Mesenchymal stem cell (in vitro differentiated cells and primary cell): ENCODE results near the gene CADM1.
A peak's percentile ranks its signal among the peaks of the same experiment; 100 is the strongest.

Source experiments
- DNase-seq: peaks from one replicate; pipeline ENCODE4 v3.0.0-alpha.2; 2013
- H2AFZ ChIP-seq: one replicate; pipeline ENCODE4 v1.6.1; 2013; ENCODE audit warnings: low read depth, mild to moderate bottlenecking, control low read depth, inconsistent platforms, low read length, moderate library complexity
- H2AK5ac ChIP-seq: 2 replicates; pipeline ENCODE4 v1.6.1; 2013; ENCODE audit warnings: low read length, moderate library complexity, mild to moderate bottlenecking, inconsistent platforms; ENCODE audit not compliant: severe bottlenecking
- H2BK120ac ChIP-seq: one replicate; pipeline ENCODE4 v1.6.1; 2013; ENCODE audit warnings: low read depth, mild to moderate bottlenecking, inconsistent platforms, low read length, moderate library complexity
- H2BK12ac ChIP-seq, 2 experiments: one replicate each; pipeline ENCODE4 v1.6.1; 2013; ENCODE audit warnings: inconsistent platforms in 2 of 2, low read length in 2 of 2, mild to moderate bottlenecking in 2 of 2, moderate library complexity in 2 of 2, control low read depth in 1 of 2
- H2BK15ac ChIP-seq: one replicate; pipeline ENCODE4 v1.6.1; 2013; ENCODE audit warnings: mild to moderate bottlenecking, low read depth, inconsistent platforms; ENCODE audit not compliant: poor library complexity, severe bottlenecking
- H2BK5ac ChIP-seq: 2 replicates; pipeline ENCODE4 v1.6.1; 2013; ENCODE audit warnings: low read depth, mild to moderate bottlenecking, low read length, control low read depth, inconsistent platforms; ENCODE audit not compliant: poor library complexity, severe bottlenecking
- H3K14ac ChIP-seq, 2 experiments: one replicate each; pipeline ENCODE4 v1.6.1; 2013; ENCODE audit warnings: inconsistent platforms in 2 of 2, low read length in 2 of 2, control low read depth in 1 of 2, mild to moderate bottlenecking in 1 of 2, moderate library complexity in 1 of 2
- H3K18ac ChIP-seq, 2 experiments: one replicate each; pipeline ENCODE4 v1.6.1; 2013; ENCODE audit warnings: inconsistent platforms in 2 of 2, low read length in 2 of 2, control low read depth in 1 of 2, low read depth in 1 of 2, mild to moderate bottlenecking in 1 of 2
- H3K23ac ChIP-seq, 2 experiments: one replicate each; pipeline ENCODE4 v1.6.1; 2013; ENCODE audit warnings: inconsistent platforms in 2 of 2, low read length in 2 of 2, mild to moderate bottlenecking in 2 of 2, moderate library complexity in 2 of 2, control low read depth in 1 of 2
- H3K27ac ChIP-seq: 2 replicates; pipeline ENCODE4 v1.5.1; 2013; ENCODE audit warnings: mild to moderate bottlenecking, moderate library complexity, low read length, control low read depth, inconsistent platforms; ENCODE audit not compliant: poor library complexity, severe bottlenecking
- H3K27me3 ChIP-seq, 2 experiments: 2 replicates each; pipeline versions ENCODE4 v1.6.1 to v1.7.0; 2013; ENCODE audit warnings: low read length in 2 of 2, mild to moderate bottlenecking in 2 of 2, moderate library complexity in 2 of 2, control low read depth in 1 of 2, inconsistent platforms in 1 of 2; ENCODE audit not compliant: control insufficient read depth in 1 of 2, insufficient read depth in 1 of 2
- H3K36me3 ChIP-seq, 2 experiments: 2 replicates each; pipeline versions ENCODE4 v1.6.1 to v1.7.0; 2013; ENCODE audit warnings: low read length in 2 of 2, control low read depth in 1 of 2, inconsistent platforms in 1 of 2, low read depth in 1 of 2, mild to moderate bottlenecking in 1 of 2; ENCODE audit not compliant: insufficient read depth in 2 of 2, control insufficient read depth in 1 of 2
- H3K4ac ChIP-seq, 2 experiments: one replicate each; pipeline ENCODE4 v1.6.1; 2013; ENCODE audit warnings: inconsistent platforms in 2 of 2, low read length in 2 of 2, mild to moderate bottlenecking in 2 of 2, moderate library complexity in 2 of 2, control low read depth in 1 of 2, low read depth in 1 of 2
- H3K4me1 ChIP-seq: 2 replicates; pipeline ENCODE4 v1.6.1; 2013; ENCODE audit warnings: low read depth, low read length, control low read depth; ENCODE audit not compliant: control insufficient read depth, insufficient read depth
- H3K4me2 ChIP-seq: 2 replicates; pipeline ENCODE4 v1.6.1; 2013; ENCODE audit warnings: low read length, mild to moderate bottlenecking, inconsistent platforms; ENCODE audit not compliant: poor library complexity, severe bottlenecking
- H3K4me3 ChIP-seq, 2 experiments: 2 replicates each; pipeline versions ENCODE4 v1.5.1 to v1.7.0; 2013; ENCODE audit warnings: low read length in 2 of 2, mild to moderate bottlenecking in 2 of 2, control low read depth in 1 of 2, low read depth in 1 of 2; ENCODE audit not compliant: insufficient read depth in 1 of 2
- H3K79me1 ChIP-seq: replicated peaks from 2 replicates; pipeline ENCODE4 v1.6.1; 2013; ENCODE audit warnings: mild to moderate bottlenecking, control low read depth, low read length, inconsistent platforms; ENCODE audit not compliant: poor library complexity, severe bottlenecking
- H3K9ac ChIP-seq: 2 replicates; pipeline ENCODE4 v1.7.0; 2013; ENCODE audit warnings: mild to moderate bottlenecking, low read length, moderate library complexity
- H3K9me3 ChIP-seq: 2 replicates; pipeline ENCODE4 v1.7.0; 2013; ENCODE audit warnings: mild to moderate bottlenecking, low read length; ENCODE audit not compliant: control insufficient read depth
- H4K8ac ChIP-seq: one replicate; pipeline ENCODE4 v1.6.1; 2013; ENCODE audit warnings: inconsistent platforms, mild to moderate bottlenecking, low read length, moderate library complexity
- H4K91ac ChIP-seq: one replicate; pipeline ENCODE4 v1.6.1; 2013; ENCODE audit warnings: mild to moderate bottlenecking, low read length, inconsistent platforms
- WGBS: methylation state at CpG from one replicate; pipeline ENCODE4 v1.1.7; 2013; ENCODE audit warnings: mixed read lengths; 5-methylcytosine and 5-hydroxymethylcytosine counted together

CADM1 gene

DNA sequence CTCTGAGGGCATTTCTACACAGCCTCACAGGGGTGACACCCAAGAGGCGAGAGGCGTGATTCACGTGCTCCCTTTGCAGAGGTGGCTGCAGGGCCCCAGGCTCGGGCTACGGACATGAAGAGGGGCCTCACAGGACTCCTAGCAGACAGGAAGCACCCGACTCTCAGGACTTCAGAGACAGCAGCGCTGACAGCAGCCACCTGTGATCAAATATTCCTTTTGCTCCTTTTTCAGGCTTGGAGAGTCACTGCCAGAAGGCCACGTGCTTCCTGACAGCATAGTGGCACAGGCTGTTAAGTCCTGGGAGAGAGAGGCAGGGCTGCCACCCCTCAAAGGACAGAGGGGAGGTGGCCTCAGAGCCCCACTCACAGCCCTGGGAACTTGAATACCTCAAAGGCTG, 348.9 kb downstream of the CADM1 start:
- Histone ChIP-seq H3K18ac (no peak overlapping the region), H2BK5ac (no peak overlapping the region), H4K91ac (no peak overlapping the region)

DNA sequence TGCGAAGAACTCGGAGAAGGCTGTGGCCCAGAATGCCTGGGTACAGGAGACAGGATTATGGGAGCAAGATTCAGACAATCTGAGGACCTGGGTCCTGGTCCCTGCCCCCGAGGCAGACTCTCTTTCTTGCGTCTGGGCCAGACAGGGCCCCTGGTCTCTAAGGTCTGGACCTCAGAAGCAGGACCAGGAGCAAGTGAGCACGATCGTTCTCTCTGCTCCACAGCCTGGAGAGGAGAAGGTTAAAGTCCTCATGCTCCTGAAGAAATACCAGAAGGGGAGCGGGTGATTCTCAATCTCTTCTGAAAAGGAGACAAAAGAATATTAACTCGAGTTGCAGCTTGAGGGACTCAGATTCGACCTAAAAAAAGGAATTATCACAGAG, 349.9 kb downstream of the CADM1 start:
- Histone ChIP-seq H3K27me3 (no peaks in the 10 kb centered on the region), H3K9ac (no peak overlapping the region), H3K4me1 (peaks cover 4% of the 10 kb centered on the region), H2AK5ac (no peak overlapping the region), H3K4ac (no peak overlapping the region), H2BK12ac (no peak overlapping the region), H3K14ac (no peak overlapping the region), H2BK5ac (no peak overlapping the region), H4K91ac (no peak overlapping the region), H2BK15ac (no peak overlapping the region), H3K23ac (no peak overlapping the region), H3K4me3 (no peak overlapping the region), H3K9me3 (no peaks in the 10 kb centered on the region), H3K79me1 (no peaks in the 10 kb centered on the region), H3K18ac (no peak overlapping the region), H2AFZ (no peak overlapping the region), H3K4me2 (no peak overlapping the region), H3K27ac (no peak overlapping the region), H2BK120ac (no peak overlapping the region), H3K36me3 (no peaks in the 10 kb centered on the region), H4K8ac (no peak overlapping the region)
- WGBS: 91% methylated on average over 9 of the region's 9 CpGs
- DNase-seq: no peak

More for the DNA sequence above, 348.9 kb downstream of the CADM1 start:
- H2AK5ac ChIP-seq: no peak overlapping the region
- no peak overlapping the region for H3K23ac ChIP-seq
- H3K4me3 ChIP-seq: no peak overlapping the region
- no peak overlapping the region for H2AFZ ChIP-seq
- H2BK12ac ChIP-seq: no peak overlapping the region
- DNase-seq: no peak
- no peak overlapping the region for H3K4ac ChIP-seq
- no peaks in the 10 kb centered on the region for H3K79me1 ChIP-seq
- H3K36me3 ChIP-seq: no peaks in the 10 kb centered on the region
- H3K27me3 ChIP-seq: no peaks in the 10 kb centered on the region
- no peak overlapping the region for H3K27ac ChIP-seq
- H2BK15ac ChIP-seq: no peak overlapping the region
- 59% methylated on average over 8 of the region's 8 CpGs for WGBS
- no peak overlapping the region for H3K14ac ChIP-seq
- no peak overlapping the region for H2BK120ac ChIP-seq
- peaks cover 4% of the 10 kb centered on the region for H3K4me1 ChIP-seq
- H3K9me3 ChIP-seq: no peaks in the 10 kb centered on the region
- no peak overlapping the region for H4K8ac ChIP-seq
- no peak overlapping the region for H3K4me2 ChIP-seq
- no peak overlapping the region for H3K9ac ChIP-seq

DNA sequence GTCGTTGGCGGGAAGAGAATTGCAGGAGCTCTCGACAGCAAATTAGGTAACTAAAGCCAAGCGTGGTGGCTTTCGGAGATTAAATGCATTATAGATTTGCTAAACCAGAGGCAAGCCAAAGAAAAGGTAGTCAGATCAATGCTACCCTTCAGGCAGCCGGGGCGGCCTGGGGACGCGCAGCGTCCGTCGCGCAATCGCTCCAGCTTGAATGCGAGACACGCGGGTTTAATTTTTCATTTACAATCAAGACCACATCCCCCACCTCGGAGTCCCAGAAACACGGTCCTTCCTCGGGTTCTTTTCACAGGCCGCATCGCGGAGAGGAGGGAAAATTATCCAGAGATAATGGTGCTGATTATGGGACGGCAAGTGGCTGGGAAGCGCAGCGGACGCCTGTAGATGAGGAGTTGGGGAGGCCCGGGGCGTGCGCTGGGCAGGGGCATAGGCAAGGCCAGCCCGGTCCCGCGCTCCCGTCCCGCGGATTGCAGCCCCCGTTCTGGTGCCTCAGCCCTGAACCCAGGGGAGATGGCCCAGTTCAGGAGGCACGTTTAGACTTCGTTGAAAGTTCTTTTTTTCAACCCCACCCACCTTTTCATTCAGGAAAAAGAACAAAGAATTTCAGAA, 350.4 kb downstream of the CADM1 start:
- Histone ChIP-seq H3K4me1 (peaks cover 4% of the 10 kb centered on the region), H3K18ac (no peak overlapping the region), H2BK120ac (no peak overlapping the region), H2AFZ (no peak overlapping the region), H2AK5ac (no peak overlapping the region), H2BK15ac (no peak overlapping the region), H3K14ac (no peak overlapping the region), H3K36me3 (no peaks in the 10 kb centered on the region), H3K4me2 (no peak overlapping the region), H3K4ac (no peak overlapping the region), H3K27me3 (no peaks in the 10 kb centered on the region), H4K91ac (no peak overlapping the region), H3K79me1 (no peaks in the 10 kb centered on the region), H4K8ac (no peak overlapping the region), H3K9me3 (no peaks in the 10 kb centered on the region), H3K4me3 (no peak overlapping the region), H3K9ac (no peak overlapping the region), H2BK12ac (no peak overlapping the region), H3K27ac (no peak overlapping the region), H3K23ac (no peak overlapping the region), H2BK5ac (no peak overlapping the region)
- DNase-seq: no peak
- WGBS: 95% methylated on average over 24 of the region's 39 CpGs

DNA sequence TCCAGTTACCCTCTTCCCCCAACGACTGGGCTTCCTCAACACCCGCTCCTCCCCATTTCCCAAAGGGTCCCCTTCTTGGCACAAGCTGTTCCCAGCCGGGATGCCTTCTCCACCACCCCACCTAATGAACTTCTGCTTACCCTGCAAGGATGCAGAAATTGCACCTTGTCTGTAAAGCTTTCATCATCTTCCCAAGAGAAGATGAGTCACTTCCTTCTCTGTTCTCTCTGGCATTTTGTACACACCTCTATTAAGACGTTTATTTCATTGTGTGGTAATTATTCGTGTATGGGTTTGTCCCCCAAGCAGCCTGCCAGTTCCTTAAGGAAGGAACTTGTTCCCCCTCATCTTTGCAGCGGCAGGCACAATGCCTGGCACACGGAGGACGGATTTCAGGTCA, 351.1 kb downstream of the CADM1 start:
- H2AFZ ChIP-seq: peak overlapping the region; percentile 20
- H3K79me1 ChIP-seq: no peaks in the 10 kb centered on the region
- H3K36me3 ChIP-seq: no peaks in the 10 kb centered on the region
- no peak overlapping the region for H3K4ac ChIP-seq
- DNase-seq: no peak
- H2BK5ac ChIP-seq: no peak overlapping the region
- H4K8ac ChIP-seq: no peak overlapping the region
- no peak overlapping the region for H4K91ac ChIP-seq
- H3K9ac ChIP-seq: no peak overlapping the region
- H3K18ac ChIP-seq: no peak overlapping the region
- H3K27ac ChIP-seq: no peak overlapping the region
- H2BK15ac ChIP-seq: no peak overlapping the region
- 90% methylated on average over 7 of the region's 8 CpGs for WGBS
- no peaks in the 10 kb centered on the region for H3K27me3 ChIP-seq
- H3K14ac ChIP-seq: no peak overlapping the region
- peaks cover 4% of the 10 kb centered on the region for H3K4me1 ChIP-seq
- no peak overlapping the region for H2BK120ac ChIP-seq
- H3K23ac ChIP-seq: no peak overlapping the region
- no peak overlapping the region for H3K4me3 ChIP-seq
- H3K9me3 ChIP-seq: no peaks in the 10 kb centered on the region
- no peak overlapping the region for H3K4me2 ChIP-seq
- no peak overlapping the region for H2BK12ac ChIP-seq
- H2AK5ac ChIP-seq: no peak overlapping the region
